HTR-8/SVneo (cell line): Measurements from ENCODE around the gene HYPK.
A peak's percentile ranks its signal among the peaks of the same experiment; 100 is the strongest.

ENCODE experiments used
- DNase-seq: peaks from one replicate; pipeline ENCODE4 v3.0.0; 2011; ENCODE audit warnings: low spot score, mixed read lengths; ENCODE audit not compliant: insufficient read length
- FAIRE-seq: peaks from 2 replicates; lab custom pipeline; 2011; peaks lifted over from hg19 to GRCh38; lab: Jason Lieb, UNC

The HYPK gene

DNA sequence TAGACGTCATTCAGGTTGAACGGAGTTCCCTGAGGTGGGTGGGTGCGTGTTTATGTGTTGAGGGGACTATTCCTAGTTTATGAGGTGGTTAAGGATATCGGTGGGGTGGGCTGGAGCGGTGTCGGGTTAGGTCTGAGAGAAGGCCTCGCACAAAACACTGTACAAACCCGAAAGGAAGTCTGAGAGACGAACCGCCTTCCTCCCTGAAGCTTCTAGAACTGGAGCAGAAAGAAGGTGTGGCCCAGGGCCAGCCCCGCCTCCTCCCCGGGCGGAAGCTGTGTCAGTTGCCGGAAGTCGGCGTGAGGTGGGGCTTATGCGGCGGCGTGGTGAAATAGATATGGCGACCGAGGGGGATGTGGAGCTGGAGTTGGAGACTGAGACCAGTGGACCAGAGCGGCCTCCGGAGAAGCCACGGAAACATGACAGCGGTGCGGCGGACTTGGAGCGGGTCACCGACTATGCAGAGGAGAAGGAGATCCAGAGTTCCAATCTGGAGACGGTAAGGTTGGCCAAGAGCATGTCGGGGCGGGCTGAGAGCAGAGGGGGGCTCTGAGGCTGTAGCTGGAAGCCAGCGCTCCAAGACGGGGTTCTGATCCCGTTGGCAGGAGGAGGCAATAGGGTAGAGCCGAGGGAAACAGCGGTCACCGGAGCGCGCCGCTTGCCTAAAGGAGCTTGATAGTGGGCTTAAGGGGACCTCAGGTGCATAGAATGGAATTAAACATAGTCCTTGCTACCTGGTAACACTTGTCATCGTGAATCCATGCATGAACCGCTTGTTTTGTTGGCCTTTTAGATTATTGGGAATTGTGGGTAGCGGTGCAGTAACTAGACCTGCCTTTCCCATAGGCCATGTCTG is at the start of gene HYPK:
Gene HYPK, plus strand, starts transcription at position 314 of the 856 bp plus-strand sequence. Its CDS starts 24 bp downstream, at position 338.
- DNase-seq = peak; percentile 67
- no peak for FAIRE-seq

DNA sequence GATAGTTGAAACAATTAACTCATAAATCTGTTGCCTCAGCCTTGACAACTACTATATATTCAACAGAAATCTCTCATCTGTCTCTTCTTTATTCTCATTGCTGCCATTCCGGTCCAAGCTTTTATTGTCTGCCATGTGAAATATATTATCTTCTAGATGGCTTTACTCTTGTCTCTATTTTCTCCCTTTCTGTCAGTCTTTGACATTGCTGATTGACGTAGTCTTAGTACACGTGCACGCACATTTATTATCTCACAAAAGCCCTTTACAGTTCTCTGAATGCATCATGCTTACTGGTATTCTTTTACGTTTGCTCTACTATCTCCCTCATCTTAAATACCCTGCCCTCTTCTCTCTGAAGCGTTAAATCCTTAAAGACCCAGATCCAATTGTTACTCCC is 48.5 kb upstream of the HYPK start:
- no peak for FAIRE-seq

DNA sequence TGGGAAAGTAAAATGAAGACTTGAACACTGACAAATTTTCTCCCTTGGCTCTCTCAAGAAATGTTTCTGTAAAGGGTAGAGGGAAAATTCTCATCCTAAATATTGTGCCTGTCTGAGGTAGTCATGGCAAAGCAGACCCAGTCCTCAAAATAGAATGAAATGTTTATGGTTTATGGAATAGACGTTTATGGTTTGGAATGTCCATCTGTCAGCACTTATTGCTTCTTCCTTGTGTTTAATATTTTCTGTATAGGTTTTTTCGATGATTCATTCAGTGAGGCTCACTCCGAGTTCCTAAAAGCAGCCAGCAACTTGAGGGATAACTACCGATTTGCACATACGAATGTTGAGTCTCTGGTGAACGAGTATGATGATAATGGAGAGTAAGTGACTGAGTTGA is 37.6 kb upstream of the HYPK start:
- FAIRE-seq = no peak
- DNase-seq = no peak

More for the DNA sequence above, 48.5 kb upstream of the HYPK start:
- DNase-seq = no peak

DNA sequence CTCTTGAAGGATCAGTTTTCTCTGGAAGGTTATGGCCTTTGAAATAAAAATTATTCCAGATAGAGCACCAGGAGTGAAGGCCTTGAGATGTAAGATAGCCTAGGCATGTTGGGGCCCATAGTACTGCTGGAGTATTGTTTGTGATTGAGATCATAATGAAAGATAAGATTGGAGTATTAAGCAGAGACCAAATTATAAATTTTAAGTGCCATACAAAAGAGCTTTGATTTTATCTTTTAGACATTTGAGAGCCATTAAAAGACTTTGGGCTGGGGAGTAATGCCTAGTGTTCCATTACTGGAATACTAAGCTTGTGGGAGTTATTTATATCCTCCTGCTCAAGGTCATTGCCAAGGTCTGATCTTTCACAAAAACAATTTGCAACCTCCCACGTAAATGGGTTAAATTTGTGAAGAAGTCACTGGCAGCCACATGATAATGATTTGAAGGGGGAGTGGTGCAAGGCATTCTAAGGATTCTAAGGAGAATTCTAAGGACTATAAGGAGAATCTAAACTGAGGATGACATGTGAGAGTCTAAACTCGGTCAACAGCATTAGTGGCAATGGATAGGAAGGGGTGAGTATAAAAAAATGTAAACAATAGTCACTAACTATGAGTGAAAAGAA is 36.5 kb upstream of the HYPK start:
- DNase-seq (no peak), FAIRE-seq (no peak)

DNA sequence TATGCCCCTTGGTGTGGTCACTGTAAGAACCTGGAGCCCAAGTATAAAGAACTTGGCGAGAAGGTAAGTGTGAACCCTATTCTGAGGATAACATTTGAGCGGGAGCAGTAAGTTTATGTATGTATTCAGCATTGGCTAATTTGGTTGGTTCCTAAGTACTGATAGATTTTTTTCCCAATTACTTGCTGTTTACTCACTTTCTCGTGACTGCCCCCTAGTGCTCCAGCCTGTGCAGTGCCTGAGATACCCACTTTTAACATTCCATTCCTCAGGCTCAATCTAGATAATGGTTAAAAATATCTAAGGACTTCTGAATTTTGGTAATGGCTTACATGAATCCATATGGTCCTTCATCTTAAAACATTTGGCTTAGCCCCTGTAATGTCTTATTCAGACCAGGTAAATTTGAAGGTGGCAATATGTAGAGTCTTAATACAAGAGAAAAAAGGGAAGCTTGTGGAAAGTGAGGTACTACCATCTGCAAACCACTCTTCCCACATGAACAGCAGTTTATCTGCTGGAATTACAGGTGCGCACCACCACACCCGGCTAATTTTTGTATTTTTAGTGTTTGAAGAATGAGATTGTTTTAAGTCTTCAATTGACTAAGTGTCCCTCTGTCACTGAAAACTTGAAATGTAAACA is 30.7 kb upstream of the HYPK start:
- DNase-seq (peak; percentile 54), FAIRE-seq (no peak)

GRCh38 chr15:43771816-43772215 is 28.6 kb upstream of the HYPK start:
- DNase-seq (no peak), FAIRE-seq (no peak)

DNA sequence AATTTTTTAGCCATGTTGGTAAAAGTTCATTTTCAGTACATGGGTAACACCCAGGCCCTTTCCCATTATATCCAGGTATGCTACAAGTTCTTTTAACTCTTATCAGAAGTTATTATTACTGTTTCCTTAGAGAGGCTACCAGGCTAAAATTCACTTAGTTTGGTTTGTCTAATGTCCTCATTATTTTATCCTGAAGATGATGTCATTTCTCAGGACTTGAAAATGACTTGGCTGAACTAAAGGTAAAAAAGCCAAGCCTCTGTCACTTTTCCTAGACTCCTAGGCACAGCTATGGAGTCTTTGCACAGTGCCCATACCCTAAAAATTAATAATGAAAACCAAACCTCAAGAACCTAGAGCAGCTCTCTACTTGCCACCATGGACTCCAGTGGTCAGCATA is 27.8 kb upstream of the HYPK start:
- FAIRE-seq (no peak), DNase-seq (no peak)

- FAIRE-seq (no peak), DNase-seq (no peak)
Measured at GRCh38 chr15:43774062-43774461, 26.3 kb upstream of the HYPK start.

DNA sequence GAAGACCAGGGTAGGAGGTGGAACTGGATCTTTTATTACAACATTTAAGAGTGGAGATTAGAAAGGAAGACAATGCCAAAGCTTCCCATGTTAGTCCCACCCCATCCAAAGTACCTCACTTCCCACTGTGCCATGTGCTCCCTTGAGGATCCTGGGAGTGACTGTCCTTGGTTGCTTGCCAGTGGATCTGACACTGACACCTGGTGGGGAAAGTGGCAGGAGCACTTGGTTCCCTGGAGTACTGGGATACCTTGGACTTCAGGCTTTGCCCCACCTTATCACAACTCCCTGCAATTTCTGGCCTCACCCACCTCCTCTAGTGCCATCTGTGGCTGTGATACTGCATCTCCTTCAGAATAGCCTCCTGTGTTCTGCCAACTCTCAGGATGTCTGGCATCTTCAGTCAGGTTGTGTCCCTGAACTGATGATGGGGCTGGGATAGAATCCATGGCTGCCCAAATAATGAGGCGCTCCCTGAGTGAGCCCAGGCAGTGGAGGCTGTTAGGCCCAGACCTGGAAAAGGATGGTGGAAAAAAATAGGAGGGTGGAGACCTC is 24.9 kb upstream of the HYPK start:
- FAIRE-seq = peak; percentile 9
- DNase-seq = peak; percentile 35

DNA sequence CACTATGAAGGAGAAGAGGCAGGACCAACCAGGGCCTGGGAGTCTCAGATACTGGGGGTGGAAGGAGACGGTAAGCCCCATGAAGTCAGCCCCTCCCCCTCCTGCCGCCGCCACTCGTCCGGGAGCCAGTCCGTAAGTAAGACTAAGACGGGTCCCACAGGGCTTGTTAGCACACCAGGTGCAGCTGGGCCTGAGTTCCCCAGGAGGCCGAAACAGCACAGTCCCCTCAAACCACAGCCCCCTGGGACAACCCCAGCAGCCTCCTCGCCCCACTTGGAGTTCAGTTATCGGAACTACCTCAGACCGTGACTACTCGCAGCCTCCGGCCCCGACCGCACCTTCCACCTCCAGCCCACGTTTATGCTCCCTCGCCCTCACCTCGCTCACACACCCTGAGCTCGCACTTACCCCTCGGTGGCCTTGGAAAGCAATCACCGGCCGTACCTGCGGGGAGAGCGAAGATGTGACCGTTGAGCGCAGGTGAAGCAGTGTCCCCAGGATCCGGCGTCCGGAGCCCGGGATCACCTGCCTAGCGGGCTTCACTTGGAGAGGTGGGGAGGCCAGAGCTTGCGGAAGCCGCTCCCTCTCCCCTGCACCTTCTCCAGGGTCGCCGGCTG is 24.2 kb upstream of the HYPK start:
- DNase-seq (no peak), FAIRE-seq (no peak)

DNA sequence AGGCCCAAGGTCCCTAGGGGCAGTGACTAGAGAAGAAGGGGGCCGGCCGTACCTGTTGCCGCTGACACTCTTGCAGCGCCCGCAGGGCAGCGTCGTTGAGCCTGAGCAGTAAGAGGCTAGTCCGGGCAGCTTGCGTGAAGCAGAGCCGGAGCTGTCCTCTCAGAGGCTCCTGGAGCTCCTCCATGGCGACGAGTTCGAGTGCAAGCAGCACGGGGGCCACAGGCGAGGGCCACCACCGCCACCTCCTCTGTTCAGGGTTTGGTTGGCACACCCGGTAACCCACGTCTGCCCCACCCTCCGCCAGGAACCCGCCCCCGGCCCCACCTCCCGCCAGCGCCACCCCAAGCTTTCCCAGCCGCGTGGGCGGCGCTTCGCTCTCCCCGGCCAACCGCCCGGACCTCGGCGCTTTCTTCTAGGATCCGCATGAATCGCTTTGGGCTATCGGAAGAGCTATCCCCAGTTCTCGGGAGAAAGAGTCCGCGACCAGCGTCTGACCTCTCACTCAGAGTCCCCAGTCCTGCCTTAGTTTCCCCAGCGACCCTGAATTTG is 23.6 kb upstream of the HYPK start, which contains the start of gene ELL3:
Gene ELL3, minus strand, starts transcription at position 249 of the 549 bp plus-strand sequence. Its CDS starts 65 bp downstream, at position 184.
- DNase-seq (peak; percentile 71), FAIRE-seq (no peak)

DNA sequence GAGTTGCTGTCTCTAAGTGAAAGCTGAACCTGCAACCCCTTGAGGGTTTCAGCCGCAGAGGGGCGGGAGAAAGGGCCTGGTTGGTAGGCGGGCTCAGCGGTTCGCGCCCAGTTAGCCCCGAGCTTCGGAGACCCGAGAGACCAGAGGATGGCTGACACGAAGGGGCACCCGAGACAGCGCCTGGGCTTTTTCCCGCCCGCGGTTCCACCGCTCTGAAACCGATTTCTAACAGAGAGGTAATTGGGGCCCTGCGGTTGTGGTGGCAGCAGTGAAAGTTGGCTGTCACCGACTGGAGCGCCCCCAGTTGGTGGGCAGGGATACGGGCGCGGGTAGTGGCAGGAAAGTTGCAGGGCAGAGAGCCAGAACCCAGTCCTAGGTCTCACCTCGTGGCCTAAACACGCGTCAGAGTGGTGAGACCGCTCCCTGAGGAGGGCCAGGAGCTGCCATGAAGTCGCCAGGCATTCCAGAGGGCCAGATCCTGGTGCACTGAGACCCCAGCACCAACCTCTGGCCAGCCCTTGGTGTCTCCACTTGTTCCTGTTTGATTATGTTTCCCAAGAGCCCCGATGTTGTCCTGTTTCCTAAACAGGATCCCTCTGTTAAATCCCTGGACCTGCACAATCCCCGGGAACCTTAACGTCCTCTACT is 23.0 kb upstream of the HYPK start:
- no peak for FAIRE-seq
- DNase-seq = peak; percentile 75

DNA sequence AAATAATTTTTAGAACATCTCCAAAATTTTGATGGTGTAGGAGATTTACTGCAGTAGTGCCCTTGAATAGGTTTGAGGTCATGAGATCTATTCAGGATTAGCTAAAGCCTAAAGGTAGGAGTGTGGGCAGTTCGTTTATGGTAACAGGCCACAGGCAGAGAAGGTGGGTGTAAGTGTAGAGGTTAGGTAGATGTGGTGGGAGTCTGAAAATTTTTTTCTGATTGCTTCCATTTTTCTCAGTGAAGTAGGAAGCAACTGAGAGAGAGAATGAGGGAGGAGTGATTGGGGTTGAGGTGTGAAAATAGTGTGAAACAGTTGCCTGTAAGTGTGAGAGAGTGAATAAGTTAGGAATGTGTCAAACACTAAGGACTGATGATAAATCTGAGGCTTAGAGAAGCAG is 21.4 kb upstream of the HYPK start:
- FAIRE-seq = no peak
- no peak for DNase-seq

- no peak for DNase-seq
Measured at GRCh38 chr15:43789409-43789808, 11.0 kb upstream of the HYPK start.

GRCh38 chr15:43791993-43792760 is 8.2 kb upstream of the HYPK start, which contains the start of gene SERF2:
TSS of gene SERF2 (plus strand) at chr15:43792320. CDS start at chr15:43792377, 57 bp downstream.
- FAIRE-seq = peak; percentile 94

More at GRCh38 chr15:43789409-43789808, 11.0 kb upstream of the HYPK start:
- FAIRE-seq = no peak

GRCh38 chr15:43792761-43793476 is 7.5 kb upstream of the HYPK start:
- no peak for DNase-seq
- no peak for FAIRE-seq

More at GRCh38 chr15:43791993-43792760, 8.2 kb upstream of the HYPK start, which contains the start of gene SERF2:
- DNase-seq = peak; percentile 98

- DNase-seq = no peak
- no peak for FAIRE-seq
Measured at GRCh38 chr15:43793647-43794046, 6.8 kb upstream of the HYPK start.
